ENCODE results near the gene NDUFAF8.

NDUFAF8 gene

GRCh38 chr17:81200695-81201580 is 38.2 kb upstream of the NDUFAF8 start:
- no peak for DNase-seq (ENCODE audit: low read depth)

- DNase-seq (ENCODE audit: low read depth) = no peak
Measured at GRCh38 chr17:81202318-81202717, 36.8 kb upstream of the NDUFAF8 start.

- DNase-seq (ENCODE audit: low read depth) = no peak
Measured at GRCh38 chr17:81203136-81203535, 36.0 kb upstream of the NDUFAF8 start.

- DNase-seq (ENCODE audit: low read depth) = no peak
Measured at GRCh38 chr17:81204578-81204977, 34.5 kb upstream of the NDUFAF8 start.

GRCh38 chr17:81206166-81206565 is 33.0 kb upstream of the NDUFAF8 start:
- no peak for DNase-seq (ENCODE audit: low read depth)

- DNase-seq (ENCODE audit: low read depth) = no peak
Measured at GRCh38 chr17:81206657-81207056, 32.5 kb upstream of the NDUFAF8 start.

GRCh38 chr17:81207610-81208581 is 31.2 kb upstream of the NDUFAF8 start:
- DNase-seq (ENCODE audit: low read depth) = no peak

GRCh38 chr17:81208651-81209050 is 30.5 kb upstream of the NDUFAF8 start:
- no peak for DNase-seq (ENCODE audit: low read depth)

GRCh38 chr17:81209141-81209540 is 30.0 kb upstream of the NDUFAF8 start:
- DNase-seq (ENCODE audit: low read depth) = no peak

- DNase-seq (ENCODE audit: low read depth) = no peak
Measured at GRCh38 chr17:81210466-81210865, 28.7 kb upstream of the NDUFAF8 start.

- DNase-seq (ENCODE audit: low read depth) = no peak
Measured at GRCh38 chr17:81210868-81211267, 28.2 kb upstream of the NDUFAF8 start.

GRCh38 chr17:81212365-81212764 is 26.8 kb upstream of the NDUFAF8 start:
- no peak for DNase-seq (ENCODE audit: low read depth)

GRCh38 chr17:81213978-81214377 is 25.1 kb upstream of the NDUFAF8 start:
- no peak for DNase-seq (ENCODE audit: low read depth)

GRCh38 chr17:81217491-81217890 is 21.6 kb upstream of the NDUFAF8 start:
- no peak for DNase-seq (ENCODE audit: low read depth)

GRCh38 chr17:81218459-81218858 is 20.7 kb upstream of the NDUFAF8 start:
- no peak for DNase-seq (ENCODE audit: low read depth)

- DNase-seq (ENCODE audit: low read depth) = no peak
Measured at GRCh38 chr17:81218991-81219390, 20.1 kb upstream of the NDUFAF8 start.

- no peak for DNase-seq (ENCODE audit: low read depth)
Measured at GRCh38 chr17:81219476-81220180, 19.5 kb upstream of the NDUFAF8 start.

GRCh38 chr17:81221371-81221841 is 17.7 kb upstream of the NDUFAF8 start:
- no peak for DNase-seq (ENCODE audit: low read depth)

GRCh38 chr17:81221842-81222619 is 17.1 kb upstream of the NDUFAF8 start:
- DNase-seq (ENCODE audit: low read depth) = no peak

GRCh38 chr17:81222620-81222905 is 16.6 kb upstream of the NDUFAF8 start:
- DNase-seq (ENCODE audit: low read depth) = no peak

Measured in HS-27A (cell line).